22Rv1 (cell line): ENCODE measurements around the gene FAM117B.

ENCODE experiments used
- ZFX ChIP-seq: fragments of 450-650 bp; IDR thresholded peaks from 2 replicates; pipeline ENCODE4 v1.6.1; 2017; ENCODE audit warnings: antibody characterized with exemption, borderline replicate concordance
- TF ChIP-seq, protein P1 (sequence below): fragments of 450-650 bp; IDR thresholded peaks from 2 replicates; pipeline ENCODE4 v1.5.1; 2017; ENCODE audit warnings: mild to moderate bottlenecking

DNA sequence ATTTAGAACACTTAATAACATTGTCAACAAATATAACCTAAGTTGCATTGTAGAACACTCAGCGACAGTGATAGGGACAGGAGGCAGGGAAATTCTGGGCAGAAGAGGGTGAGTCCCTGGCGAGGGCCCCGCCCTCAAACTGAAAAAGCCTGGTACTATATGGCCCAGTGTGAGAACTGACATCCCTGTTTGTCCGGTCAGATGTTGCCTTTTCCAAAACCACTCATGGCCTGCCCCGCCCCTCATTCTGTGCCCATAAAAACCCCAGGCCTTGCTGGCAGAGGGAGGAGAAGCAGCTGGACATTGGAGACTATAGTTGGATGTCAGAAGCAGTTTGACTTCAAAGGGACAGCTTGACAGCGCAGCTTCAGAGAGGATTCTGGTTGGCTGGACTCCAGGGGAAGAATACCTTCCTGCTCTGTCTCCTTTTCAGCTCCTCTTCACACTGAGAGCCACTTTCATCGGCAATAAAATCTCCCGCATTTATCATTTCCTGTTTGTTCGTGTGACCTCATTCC, 47.0 kb downstream of the FAM117B start:
- TF ChIP-seq, protein P1, sequence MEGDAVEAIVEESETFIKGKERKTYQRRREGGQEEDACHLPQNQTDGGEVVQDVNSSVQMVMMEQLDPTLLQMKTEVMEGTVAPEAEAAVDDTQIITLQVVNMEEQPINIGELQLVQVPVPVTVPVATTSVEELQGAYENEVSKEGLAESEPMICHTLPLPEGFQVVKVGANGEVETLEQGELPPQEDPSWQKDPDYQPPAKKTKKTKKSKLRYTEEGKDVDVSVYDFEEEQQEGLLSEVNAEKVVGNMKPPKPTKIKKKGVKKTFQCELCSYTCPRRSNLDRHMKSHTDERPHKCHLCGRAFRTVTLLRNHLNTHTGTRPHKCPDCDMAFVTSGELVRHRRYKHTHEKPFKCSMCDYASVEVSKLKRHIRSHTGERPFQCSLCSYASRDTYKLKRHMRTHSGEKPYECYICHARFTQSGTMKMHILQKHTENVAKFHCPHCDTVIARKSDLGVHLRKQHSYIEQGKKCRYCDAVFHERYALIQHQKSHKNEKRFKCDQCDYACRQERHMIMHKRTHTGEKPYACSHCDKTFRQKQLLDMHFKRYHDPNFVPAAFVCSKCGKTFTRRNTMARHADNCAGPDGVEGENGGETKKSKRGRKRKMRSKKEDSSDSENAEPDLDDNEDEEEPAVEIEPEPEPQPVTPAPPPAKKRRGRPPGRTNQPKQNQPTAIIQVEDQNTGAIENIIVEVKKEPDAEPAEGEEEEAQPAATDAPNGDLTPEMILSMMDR: no peak
- no peak for TF ChIP-seq ZFX
